H54 (cell line): ENCODE measurements around the gene ARHGAP23.

Experiments
- DNase-seq: peaks from one replicate; pipeline ENCODE4 v3.0.0; 2011; ENCODE audit warnings: low spot score, mixed read lengths; ENCODE audit not compliant: insufficient read length
- FAIRE-seq: peaks from 3 replicates; lab custom pipeline; 2011; peaks lifted over from hg19 to GRCh38; lab: Jason Lieb, UNC
- POLR2A ChIP-seq: IDR thresholded peaks from 2 replicates; pipeline ENCODE4 v1.6.1; 2011; ENCODE audit warnings: low read depth, mild to moderate bottlenecking, low read length

Gene ARHGAP23, protein sequence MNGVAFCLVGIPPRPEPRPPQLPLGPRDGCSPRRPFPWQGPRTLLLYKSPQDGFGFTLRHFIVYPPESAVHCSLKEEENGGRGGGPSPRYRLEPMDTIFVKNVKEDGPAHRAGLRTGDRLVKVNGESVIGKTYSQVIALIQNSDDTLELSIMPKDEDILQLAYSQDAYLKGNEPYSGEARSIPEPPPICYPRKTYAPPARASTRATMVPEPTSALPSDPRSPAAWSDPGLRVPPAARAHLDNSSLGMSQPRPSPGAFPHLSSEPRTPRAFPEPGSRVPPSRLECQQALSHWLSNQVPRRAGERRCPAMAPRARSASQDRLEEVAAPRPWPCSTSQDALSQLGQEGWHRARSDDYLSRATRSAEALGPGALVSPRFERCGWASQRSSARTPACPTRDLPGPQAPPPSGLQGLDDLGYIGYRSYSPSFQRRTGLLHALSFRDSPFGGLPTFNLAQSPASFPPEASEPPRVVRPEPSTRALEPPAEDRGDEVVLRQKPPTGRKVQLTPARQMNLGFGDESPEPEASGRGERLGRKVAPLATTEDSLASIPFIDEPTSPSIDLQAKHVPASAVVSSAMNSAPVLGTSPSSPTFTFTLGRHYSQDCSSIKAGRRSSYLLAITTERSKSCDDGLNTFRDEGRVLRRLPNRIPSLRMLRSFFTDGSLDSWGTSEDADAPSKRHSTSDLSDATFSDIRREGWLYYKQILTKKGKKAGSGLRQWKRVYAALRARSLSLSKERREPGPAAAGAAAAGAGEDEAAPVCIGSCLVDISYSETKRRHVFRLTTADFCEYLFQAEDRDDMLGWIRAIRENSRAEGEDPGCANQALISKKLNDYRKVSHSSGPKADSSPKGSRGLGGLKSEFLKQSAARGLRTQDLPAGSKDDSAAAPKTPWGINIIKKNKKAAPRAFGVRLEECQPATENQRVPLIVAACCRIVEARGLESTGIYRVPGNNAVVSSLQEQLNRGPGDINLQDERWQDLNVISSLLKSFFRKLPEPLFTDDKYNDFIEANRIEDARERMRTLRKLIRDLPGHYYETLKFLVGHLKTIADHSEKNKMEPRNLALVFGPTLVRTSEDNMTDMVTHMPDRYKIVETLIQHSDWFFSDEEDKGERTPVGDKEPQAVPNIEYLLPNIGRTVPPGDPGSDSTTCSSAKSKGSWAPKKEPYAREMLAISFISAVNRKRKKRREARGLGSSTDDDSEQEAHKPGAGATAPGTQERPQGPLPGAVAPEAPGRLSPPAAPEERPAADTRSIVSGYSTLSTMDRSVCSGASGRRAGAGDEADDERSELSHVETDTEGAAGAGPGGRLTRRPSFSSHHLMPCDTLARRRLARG (N-terminal part only)

DNA sequence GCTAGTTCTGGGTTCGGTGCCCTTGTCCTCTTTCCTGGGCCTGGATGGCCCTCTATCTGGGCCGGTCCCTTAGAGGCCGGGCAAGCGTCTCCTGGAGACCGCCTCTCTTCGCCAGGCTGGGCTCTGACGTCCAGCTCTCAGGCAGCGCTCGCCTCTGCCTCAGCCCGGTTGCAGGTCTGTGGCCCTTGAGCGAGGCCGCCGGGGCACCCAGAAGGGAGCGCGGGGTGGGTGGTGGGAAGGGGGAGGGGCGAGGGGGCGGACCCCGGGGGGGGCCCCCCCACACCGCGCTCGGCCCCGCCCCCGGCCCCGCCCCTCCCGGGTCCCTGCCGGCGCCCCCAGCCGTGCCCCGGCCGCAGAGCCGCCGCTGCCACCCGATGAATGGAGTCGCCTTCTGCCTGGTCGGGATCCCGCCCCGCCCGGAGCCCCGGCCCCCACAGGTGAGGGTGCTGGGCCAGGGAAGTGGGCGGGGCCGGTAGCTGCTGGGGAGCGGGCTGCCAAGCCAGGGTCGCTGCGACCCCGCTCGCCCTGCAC is at the start of gene ARHGAP23:
Gene ARHGAP23 (plus strand): TSS at position 353 of the 531 bp plus-strand sequence. CDS start 22 bp downstream, at position 375.
- FAIRE-seq, result no peak

DNA sequence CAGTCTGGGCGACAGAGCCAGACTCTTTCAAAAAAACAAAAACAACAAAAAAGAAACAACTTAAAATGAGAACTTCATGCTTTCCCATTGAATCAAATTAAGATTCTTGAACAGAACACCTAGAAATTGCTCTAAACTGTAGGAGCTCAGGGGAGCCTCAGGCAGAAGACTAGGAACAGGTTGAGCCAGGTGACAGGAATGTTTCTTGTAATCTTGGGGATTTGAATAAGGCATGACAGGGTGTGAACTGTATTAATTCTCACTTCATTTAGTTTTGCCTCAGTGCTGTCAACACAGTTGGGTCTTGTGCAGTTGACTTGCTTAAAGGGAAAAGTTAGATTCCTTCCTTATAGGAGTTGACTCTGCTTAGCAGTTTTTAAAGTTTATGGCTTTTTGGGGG is 48.8 kb upstream of the ARHGAP23 start:
- FAIRE-seq (no peak), DNase-seq (no peak)
- TF ChIP-seq POLR2A, result no peak

More for the DNA sequence above, at the start of gene ARHGAP23:
- DNase-seq, result peak; percentile 83
- peak; percentile 66 for TF ChIP-seq POLR2A

DNA sequence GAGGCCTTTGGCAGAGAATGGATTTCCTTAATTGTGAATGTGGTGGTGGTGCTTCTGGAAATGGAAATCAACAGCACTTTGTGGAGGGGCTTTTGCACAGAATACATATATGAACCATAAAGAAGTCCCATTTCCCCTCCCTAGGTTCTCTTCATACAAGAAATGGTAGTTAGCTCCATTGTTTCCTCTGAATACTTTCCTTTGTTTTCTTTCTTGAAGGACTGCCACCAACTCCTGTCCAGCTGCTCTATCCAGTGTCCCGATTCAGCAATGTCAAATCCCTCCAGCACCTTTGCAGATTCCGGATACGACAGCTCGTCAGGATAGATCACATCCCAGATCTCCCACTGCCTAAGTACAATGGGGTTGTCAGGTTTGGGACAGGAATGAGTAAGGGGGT is 33.2 kb upstream of the ARHGAP23 start:
- FAIRE-seq, result no peak
- no peak for DNase-seq
- no peak for TF ChIP-seq POLR2A

DNA sequence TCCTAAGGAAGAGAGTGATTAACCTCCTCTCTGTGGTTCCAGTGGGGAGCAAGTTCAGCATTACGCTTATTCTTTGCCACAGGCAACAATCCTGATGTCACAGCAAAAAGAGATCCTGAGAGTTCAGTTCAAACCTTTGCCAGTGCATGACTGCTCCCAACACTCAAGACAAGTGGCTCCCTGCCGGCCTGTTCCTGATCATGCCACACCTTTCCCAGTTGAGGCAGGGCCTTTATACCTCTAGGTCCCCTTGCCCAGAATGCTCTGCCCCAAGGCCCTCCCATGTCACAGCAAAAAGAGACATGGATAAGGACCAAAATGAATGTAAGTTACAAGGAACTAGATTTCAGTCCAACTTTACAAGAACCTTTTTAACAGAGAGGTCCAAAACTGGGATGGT is 31.0 kb upstream of the ARHGAP23 start:
- DNase-seq (no peak), FAIRE-seq (no peak)
- TF ChIP-seq POLR2A, result no peak

DNA sequence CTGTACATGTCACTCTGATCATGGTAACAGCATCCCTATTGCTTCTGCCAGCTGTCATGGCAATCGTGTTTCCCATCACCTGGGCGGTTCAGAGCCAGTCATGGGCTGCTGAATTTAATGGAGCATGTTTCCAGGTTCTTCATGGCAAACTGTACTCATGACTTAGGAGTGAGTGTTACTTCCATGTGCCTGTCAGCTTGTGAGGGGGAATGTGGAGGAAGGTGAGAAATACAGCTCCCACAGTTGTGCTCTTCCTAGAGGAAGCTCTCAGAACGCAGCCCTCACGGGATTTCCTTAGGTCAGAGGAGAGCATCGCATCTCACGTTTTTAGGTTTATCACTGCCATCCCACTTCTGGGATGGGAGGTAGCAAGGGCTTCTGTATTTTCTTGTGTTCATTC is 28.0 kb upstream of the ARHGAP23 start:
- FAIRE-seq, result no peak
- no peak for TF ChIP-seq POLR2A
- no peak for DNase-seq

DNA sequence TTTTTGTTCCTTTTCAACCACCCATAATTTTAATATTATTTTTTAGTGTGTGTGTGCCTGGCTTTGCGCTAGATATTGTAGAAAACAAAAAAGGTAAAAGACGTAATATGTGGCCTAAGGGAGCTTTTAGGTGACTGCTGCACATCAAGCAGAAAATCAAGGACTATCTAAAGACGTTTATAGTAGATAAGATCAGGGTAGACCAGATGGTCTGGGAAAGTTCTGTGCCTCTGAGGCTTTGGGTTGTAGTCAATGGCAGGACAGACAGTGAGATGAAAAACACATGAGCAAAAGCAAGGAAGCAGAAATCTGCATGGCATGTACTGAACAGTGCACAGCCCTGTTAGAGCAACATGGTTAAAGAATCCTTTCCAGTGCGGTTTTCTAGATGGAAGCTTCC is 26.8 kb upstream of the ARHGAP23 start:
- no peak for TF ChIP-seq POLR2A
- no peak for FAIRE-seq
- DNase-seq, result no peak

DNA sequence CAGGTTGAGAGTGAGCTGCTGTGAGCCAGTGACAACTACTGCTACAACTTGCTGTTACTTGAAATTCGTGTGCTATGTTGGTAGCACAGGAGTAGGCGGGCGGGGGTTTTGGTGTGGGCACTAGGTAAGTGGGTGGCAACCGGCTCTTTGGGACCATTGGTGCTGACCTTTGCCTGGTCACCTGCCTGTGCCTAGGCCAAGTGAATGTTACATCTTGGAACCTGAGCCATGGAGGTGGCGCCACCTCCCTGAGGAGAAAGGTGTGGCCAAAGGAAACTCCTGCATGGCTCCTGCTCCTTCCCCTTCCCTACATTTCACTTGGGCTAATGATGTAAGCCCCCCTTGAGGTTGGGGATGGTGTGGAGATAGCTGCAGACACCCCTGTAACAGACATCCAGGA is 25.4 kb upstream of the ARHGAP23 start:
- no peak for TF ChIP-seq POLR2A
- FAIRE-seq (no peak), DNase-seq (no peak)

DNA sequence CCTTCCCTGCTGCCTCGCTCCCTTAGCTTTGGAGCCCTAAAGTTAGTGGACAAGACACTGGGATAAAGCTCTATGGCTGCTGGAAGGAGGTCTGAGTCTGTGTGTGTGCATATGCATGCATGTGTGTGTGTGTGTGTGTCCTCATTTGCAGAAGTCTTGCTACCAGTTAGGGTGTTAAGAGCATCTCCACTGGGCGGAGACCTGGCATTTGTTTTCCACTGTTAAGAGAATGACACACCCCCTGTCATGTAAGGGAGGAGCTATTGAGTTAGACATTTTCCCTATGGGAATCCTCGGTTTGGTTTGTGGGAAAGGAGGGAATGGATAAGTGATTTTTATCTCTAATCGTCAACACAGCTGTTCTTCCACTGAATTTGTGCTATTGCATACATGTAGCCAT is 24.8 kb upstream of the ARHGAP23 start:
- no peak for TF ChIP-seq POLR2A
- FAIRE-seq (no peak), DNase-seq (peak; percentile 42)

DNA sequence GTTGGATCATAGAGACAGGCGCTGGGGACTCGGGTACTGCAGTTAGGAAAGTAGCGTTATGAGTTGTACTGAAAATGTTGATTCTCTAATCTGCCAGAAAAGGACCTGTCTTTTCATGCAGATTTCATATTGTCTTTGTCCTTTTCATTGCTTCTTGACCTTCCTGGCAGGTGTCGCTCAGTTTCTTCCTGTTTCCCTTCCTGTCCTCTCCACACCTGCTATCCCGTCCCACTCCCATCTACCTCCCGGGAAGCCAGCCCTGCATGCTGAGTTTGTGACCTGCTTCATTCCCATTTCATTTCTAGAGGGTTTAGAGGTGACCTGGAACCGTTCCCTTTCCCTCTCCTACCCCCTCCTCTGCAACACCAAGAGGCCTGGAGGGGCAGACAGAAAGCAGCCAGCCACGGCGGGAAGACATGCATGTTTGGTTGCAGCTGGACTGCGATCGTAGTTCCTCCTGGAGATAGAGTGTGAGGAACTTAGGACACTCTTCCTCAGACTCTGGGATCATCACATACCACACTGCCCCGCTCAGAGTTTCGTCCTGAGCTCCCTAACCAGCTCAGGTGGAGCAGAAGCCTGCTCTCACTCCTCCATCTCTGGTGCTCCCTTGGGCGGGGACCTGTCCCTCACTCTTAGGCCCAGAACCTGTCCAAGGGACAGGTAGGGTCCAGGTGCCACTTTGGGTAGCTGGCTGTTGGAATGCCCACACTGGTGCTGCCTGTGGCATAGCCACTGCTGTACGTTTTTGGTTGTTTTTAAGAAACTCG is 23.9 kb upstream of the ARHGAP23 start:
- no peak for TF ChIP-seq POLR2A
- DNase-seq, result no peak
- FAIRE-seq, result no peak

DNA sequence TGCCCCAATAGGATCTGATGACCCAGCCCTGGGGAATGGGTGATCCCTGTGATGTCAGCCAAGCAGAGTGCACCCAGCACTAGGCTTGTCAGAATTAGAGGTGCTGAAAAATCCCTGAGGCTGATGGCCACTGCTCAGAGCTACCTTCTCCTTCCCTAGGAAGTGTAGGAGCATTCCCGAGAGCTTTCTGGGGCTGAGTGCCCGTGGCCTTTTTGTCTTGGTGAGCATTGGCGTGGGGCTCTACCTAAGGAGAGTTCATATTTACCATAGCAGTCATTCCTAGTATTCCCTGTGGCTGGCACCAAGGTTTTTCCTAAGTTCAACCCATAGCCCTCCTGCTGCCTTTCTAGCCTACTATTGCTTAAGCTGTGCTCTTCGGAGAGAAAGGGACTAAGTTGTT is 22.6 kb upstream of the ARHGAP23 start:
- no peak for DNase-seq
- TF ChIP-seq POLR2A, result no peak
- FAIRE-seq, result no peak

DNA sequence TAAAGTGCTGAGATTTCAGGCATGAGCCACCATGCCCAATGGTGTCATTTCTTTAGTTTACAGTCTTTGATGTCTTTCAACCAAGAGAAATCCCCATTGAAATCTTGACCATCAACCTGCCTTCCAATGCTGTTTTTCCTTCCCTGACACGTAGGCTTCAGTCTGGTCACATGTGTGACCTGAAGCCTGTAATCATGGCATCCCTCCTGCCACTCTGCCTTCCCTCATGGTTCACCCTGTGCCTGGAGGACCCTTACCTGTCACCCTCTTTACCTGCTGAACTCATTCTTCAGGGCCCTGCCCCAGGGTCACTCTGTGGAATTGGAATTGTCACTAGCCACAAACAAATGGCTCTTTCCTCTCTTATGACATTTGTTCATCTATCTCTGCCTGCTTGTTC is 18.1 kb upstream of the ARHGAP23 start:
- DNase-seq (no peak), FAIRE-seq (no peak)
- TF ChIP-seq POLR2A, result no peak
